Amygdala (tissue), 56 donors: Measurements from ENCODE around the gene PRPF40A.
"Not testable (repeated sequence)": the region's sequence is repeated elsewhere in the genome, so short reads cannot be mapped to it uniquely, and the experiment has no call there.

Source experiments
- DNase-seq, 56 donors: peaks; one replicate each; lab custom pipeline; 2025; lab: John Stamatoyannopoulos, UW

PRPF40A gene

GRCh38 chr2:152717228-152718075 is at the start of gene PRPF40A:
Gene PRPF40A, minus strand, starts transcription at chr2:152717461. Its CDS starts 22 bp downstream, at chr2:152717439.
- DNase-seq, result peak; percentile 73 to 99 (median 98)

DNA sequence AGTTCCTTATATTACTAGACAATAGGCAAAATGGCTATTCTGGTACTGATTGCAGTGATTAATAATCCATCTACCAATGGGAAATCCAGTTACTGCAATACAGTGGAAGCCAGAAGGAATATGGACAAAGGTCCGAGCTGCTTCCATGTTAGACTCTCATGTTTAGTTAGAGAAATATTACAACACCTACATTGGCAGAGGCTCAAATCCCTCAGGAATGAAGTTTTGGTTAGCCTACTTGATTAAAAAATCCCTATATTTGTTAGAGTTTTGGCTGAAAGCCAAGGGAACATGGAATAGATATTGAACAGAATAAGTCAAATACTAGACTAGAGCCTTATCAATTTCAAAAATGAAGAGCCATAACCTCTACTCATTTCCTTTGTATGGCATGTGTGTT is 49.7 kb upstream of the PRPF40A start:
- DNase-seq, result no peak

- no peak for DNase-seq
Observed at GRCh38 chr2:152763651-152764050, 46.4 kb upstream of the PRPF40A start.

- not testable (repeated sequence) for DNase-seq
Observed at GRCh38 chr2:152763208-152763607, 45.9 kb upstream of the PRPF40A start.

DNA sequence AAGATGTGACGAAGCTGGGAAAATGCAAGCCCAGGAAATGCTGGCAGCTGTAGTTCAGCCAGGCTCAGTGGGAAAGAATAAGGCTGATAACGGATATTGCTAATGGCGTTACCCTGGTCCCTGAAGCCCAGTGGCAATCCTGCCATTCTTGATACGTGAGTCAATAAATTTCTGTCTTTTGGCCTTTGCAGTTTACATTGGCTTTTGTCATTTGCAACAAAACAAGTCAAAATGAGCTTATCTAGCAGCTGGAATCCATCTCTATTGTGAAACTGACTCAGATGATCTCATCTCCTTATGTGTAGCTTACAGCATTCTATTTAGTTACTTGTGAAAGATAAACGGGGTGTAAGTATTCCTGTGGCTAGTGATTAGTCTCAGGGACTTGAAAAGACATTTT is 44.9 kb upstream of the PRPF40A start:
- no peak for DNase-seq

- DNase-seq, result no peak
Observed at GRCh38 chr2:152761214-152761613, 44.0 kb upstream of the PRPF40A start.

- DNase-seq, result no peak
Observed at GRCh38 chr2:152759290-152760072, 42.2 kb upstream of the PRPF40A start.

- DNase-seq, result no peak
Observed at GRCh38 chr2:152755029-152755428, 37.8 kb upstream of the PRPF40A start.

- DNase-seq, result not testable (repeated sequence)
Observed at GRCh38 chr2:152747751-152748150, 30.5 kb upstream of the PRPF40A start.

- no peak for DNase-seq
Observed at GRCh38 chr2:152743002-152743401, 25.7 kb upstream of the PRPF40A start.

DNA sequence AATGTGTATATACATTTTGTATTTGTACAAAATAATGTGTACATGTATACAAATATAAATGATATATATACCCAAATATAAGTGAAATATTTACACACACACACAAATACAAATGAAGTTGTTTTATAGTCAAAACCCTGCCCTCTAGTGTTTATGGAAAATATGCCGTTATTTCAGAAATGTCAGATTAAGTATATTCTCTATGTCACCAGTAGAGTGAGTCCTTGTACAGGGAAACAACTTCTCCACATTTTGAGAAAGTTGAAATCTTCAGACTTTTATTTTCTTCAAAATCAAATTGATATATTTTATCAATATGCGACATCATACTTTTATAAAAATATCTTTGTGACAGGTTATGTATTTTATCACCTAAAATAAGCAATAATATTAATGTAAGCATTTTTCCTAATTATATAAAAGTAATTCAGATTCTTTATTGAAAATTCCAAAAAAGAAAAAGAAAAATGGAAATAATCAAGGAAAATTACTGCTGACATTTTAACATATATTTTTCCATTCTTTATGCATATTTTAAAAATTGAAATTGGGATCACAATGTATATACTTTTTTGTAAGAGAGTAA is 23.6 kb upstream of the PRPF40A start:
- DNase-seq, result peak in 1 of 56 donors; percentile 11

GRCh38 chr2:152739705-152740104 is 22.4 kb upstream of the PRPF40A start:
- DNase-seq, result not testable (repeated sequence)

- no peak for DNase-seq
Observed at GRCh38 chr2:152738438-152738837, 21.2 kb upstream of the PRPF40A start.

DNA sequence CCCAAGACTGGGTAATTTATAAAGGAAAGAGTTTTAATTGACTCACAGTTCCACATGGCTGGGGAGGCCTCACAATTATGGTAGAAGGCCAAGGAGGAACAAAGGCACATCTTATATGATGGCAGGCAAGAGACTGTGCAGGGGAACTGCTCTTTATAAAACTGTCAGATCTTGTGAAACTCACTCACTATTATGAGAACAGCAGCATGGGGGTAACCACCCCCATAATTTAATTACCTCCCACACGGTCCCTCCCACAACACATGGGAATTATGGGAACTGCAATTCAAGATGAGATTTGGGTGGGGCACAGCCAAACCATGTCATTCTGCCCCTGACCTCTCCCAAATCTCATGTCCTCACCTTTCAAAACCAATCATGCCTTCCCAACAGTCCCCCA is 20.2 kb upstream of the PRPF40A start:
- DNase-seq, result not testable (repeated sequence)

DNA sequence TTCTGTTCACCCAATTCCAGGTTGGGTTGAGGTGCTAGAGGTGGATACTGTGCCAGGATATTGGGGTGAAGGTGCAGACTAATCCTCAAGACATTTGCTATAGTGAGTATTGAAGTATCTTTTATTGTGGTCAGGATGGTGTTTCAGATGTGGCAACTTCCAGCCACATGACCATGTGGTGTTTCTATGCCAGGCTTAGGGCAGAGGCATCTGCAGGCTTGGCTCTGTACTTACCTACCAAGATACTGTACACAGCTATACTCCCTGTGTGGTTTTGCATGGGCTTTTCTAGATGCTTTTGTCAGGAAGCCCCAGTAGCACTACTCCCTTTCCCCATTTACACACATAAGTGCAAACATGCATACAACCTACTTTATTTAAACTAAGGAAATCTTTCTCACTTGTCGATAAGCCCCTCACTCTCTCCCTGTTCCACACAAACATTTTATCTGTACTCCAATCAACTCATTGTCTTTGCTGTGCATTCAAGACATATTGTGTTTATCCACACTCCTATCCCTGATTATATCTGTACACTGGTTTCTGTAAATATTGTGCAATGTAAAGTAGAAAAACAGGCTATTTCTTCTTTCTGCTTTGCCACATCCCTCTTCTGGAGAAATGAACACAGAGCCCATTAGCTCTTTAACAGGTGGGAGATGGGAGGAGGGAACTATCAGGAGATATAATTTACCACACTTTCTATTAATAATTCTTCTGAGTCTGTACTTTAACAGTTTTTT is 13.5 kb upstream of the PRPF40A start:
- no peak for DNase-seq

DNA sequence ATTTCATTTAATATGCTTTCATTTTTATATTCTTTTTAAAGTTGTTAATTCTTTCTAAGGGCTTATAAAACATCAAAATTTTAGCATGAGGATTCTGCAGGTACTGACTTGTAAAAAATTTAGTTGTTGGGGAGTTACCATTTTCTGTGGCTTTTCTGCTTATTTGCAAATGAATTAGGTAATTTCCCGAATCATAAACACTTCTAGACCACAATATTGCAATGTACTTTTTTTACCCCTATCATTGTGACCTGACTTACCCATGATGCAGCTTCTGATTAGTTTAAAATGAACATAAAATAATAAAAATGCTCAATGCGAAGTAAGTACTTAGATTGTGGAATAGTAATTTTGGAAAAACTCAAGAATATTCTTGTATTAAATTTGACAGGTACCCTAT is 12.6 kb upstream of the PRPF40A start:
- DNase-seq, result no peak

GRCh38 chr2:152723918-152724317 is 6.7 kb upstream of the PRPF40A start:
- no peak for DNase-seq

GRCh38 chr2:152722639-152723038 is 5.4 kb upstream of the PRPF40A start:
- DNase-seq, result not testable (repeated sequence)

GRCh38 chr2:152720794-152721193 is 3.5 kb upstream of the PRPF40A start:
- DNase-seq, result no peak

DNA sequence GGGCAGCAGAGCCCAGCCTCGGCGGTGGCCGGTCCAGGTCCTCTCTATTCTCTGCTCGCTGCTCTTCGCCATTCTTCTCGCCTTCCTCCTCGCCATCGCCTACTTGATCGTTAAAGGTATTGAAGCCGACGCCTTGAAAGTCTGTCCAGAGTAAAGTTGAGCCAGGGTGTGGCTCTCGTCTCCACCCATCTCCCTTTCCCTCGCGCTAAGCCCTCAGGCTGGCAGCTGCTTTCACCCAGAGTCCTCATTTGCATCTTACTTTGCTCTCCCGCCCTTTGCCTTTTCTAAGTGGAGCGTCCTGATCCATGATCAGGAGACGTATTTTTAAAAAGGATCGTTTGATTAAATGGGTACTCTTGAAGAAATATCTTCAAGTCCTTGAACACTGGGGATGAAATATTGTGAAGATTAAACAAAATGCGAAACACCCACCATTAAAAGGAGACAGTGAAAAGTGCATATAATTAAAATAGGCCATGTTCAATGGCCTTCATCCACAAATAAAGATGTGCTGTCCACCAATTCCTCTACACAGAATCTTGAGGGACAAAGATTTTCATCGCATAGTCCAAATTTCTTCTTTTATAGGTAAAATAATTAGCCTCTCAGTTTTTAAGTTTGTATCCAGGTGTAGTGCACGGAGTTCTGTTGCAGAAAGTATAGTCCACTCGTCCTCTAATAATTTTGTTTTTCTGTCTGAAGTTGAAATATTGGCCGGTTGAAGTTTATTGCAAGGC is 1.8 kb upstream of the PRPF40A start:
- peak in 1 of 56 donors; percentile 40 for DNase-seq
